ENCODE measurements around the gene PPP3CA.

PPP3CA gene

DNA sequence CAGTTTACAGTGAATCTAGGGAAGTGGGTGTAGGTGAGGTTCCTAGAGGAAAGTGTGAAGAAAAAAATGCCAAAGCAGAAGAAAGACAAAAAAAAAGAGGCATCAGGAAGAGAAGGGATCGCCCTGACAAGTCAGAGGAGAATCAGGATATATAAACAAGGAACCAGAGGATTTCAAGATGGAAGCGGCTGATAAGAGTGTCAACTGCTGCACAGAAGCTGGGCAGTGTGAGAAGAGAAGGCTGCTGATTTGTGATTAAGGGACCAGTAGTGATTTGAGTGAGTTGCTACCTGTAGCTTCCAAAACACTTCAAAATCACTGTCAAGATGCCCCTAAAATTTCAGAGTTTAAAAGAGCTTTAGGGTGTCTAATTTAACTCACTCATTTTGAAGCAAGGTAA is 258.2 kb downstream of the PPP3CA start:
- Histone ChIP-seq H4K5ac (ENCODE audit: low read length) (no peak overlapping the region), H3K18ac (ENCODE audit: low read length) (no peak overlapping the region), H3K9ac (ENCODE audit: low read length) (no peak overlapping the region), H2BK5ac (ENCODE audit: low read length) (no peak overlapping the region), H3K79me1 (ENCODE audit: low read length) (no peaks in the 10 kb centered on the region), H2AK5ac (ENCODE audit: low read length) (no peak overlapping the region), H4K8ac (ENCODE audit: low read depth, low read length) (peak overlapping the region; percentile 81), H3K27ac (ENCODE audit: low read depth, low read length) (no peak overlapping the region), H3K79me2 (ENCODE audit: control insufficient read depth, insufficient read depth, low read length) (no peaks in the 10 kb centered on the region), H3K56ac (ENCODE audit: low read length) (no peak overlapping the region), H3K36me3 (ENCODE audit: control insufficient read depth, insufficient read depth, low read length) (no peaks in the 10 kb centered on the region), H3K4me1 (ENCODE audit: control insufficient read depth, low read depth, low read length) (no peaks in the 10 kb centered on the region), H3K4me3 (ENCODE audit: low read length) (no peak overlapping the region), H3K23ac (ENCODE audit: low read length) (no peak overlapping the region), H2BK120ac (ENCODE audit: low read depth, low read length) (no peak overlapping the region), H3K4me2 (ENCODE audit: low read length) (no peak overlapping the region), H3K4ac (ENCODE audit: low read depth, low read length) (no peak overlapping the region), H2BK15ac (replicated peaks; ENCODE audit: low read depth) (no peak overlapping the region), H3K27me3 (ENCODE audit: insufficient read depth, low read length, poor library complexity) (no peaks in the 10 kb centered on the region)
- DNase-seq: no peak
- WGBS (ENCODE audit: extremely low coverage, insufficient coverage, low lambda C conversion rate): no CpG with 5 or more reads among the region's 2 CpGs

GRCh38 chr4:101086801-101087586 is 260.3 kb downstream of the PPP3CA start:
- no peaks in the 10 kb centered on the region for H3K4me1 ChIP-seq (ENCODE audit: control insufficient read depth, low read depth, low read length)
- no peak overlapping the region for H4K5ac ChIP-seq (ENCODE audit: low read length)
- H3K18ac ChIP-seq (ENCODE audit: low read length): no peak overlapping the region
- H3K36me3 ChIP-seq (ENCODE audit: control insufficient read depth, insufficient read depth, low read length): no peaks in the 10 kb centered on the region
- no peak overlapping the region for H2BK120ac ChIP-seq (ENCODE audit: low read depth, low read length)
- H3K56ac ChIP-seq (ENCODE audit: low read length): no peak overlapping the region
- H3K79me2 ChIP-seq (ENCODE audit: control insufficient read depth, insufficient read depth, low read length): no peaks in the 10 kb centered on the region
- H3K79me1 ChIP-seq (ENCODE audit: low read length): no peaks in the 10 kb centered on the region
- H2BK5ac ChIP-seq (ENCODE audit: low read length): no peak overlapping the region
- peak; percentile 82 for DNase-seq
- H3K4me3 ChIP-seq (ENCODE audit: low read length): no peak overlapping the region
- no peak overlapping the region for H3K27ac ChIP-seq (ENCODE audit: low read depth, low read length)
- H4K8ac ChIP-seq (ENCODE audit: low read depth, low read length): no peak overlapping the region
- H2AK5ac ChIP-seq (ENCODE audit: low read length): no peak overlapping the region
- H3K4ac ChIP-seq (ENCODE audit: low read depth, low read length): no peak overlapping the region
- no peak overlapping the region for H3K4me2 ChIP-seq (ENCODE audit: low read length)
- no peaks in the 10 kb centered on the region for H3K27me3 ChIP-seq (ENCODE audit: insufficient read depth, low read length, poor library complexity)
- no peak overlapping the region for H2BK15ac ChIP-seq (replicated peaks; ENCODE audit: low read depth)
- no peak overlapping the region for H3K9ac ChIP-seq (ENCODE audit: low read length)
- H3K23ac ChIP-seq (ENCODE audit: low read length): no peak overlapping the region
- WGBS (ENCODE audit: extremely low coverage, insufficient coverage, low lambda C conversion rate): no CpG with 5 or more reads among the region's 1 CpG

DNA sequence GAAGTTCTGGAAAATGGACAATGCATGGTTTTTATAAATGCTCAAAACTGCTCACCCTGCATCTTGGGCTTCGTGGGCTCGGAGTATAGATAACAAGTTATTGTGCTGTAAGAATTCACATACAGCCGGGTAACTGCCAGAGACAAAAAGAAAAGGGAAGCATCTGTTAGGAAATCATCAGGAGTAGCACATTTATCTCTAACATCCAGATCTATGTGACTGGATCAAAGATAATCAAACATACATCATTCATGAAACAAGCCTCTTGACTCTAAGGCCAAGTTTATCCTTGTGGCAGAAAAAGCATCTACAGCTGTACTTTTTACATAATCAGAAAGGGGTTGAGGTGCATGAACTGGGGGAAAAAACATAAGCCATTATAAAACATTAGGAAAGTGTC is 264.2 kb downstream of the PPP3CA start:
- Histone ChIP-seq H3K4me3 (ENCODE audit: low read length) (no peak overlapping the region), H2BK5ac (ENCODE audit: low read length) (no peak overlapping the region), H3K4ac (ENCODE audit: low read depth, low read length) (no peak overlapping the region), H3K36me3 (ENCODE audit: control insufficient read depth, insufficient read depth, low read length) (no peaks in the 10 kb centered on the region), H3K79me1 (ENCODE audit: low read length) (no peaks in the 10 kb centered on the region), H2BK120ac (ENCODE audit: low read depth, low read length) (no peak overlapping the region), H3K23ac (ENCODE audit: low read length) (no peak overlapping the region), H4K8ac (ENCODE audit: low read depth, low read length) (no peak overlapping the region), H3K9ac (ENCODE audit: low read length) (no peak overlapping the region), H4K5ac (ENCODE audit: low read length) (no peak overlapping the region), H2BK15ac (replicated peaks; ENCODE audit: low read depth) (no peak overlapping the region), H3K56ac (ENCODE audit: low read length) (no peak overlapping the region), H2AK5ac (ENCODE audit: low read length) (no peak overlapping the region), H3K27me3 (ENCODE audit: insufficient read depth, low read length, poor library complexity) (no peaks in the 10 kb centered on the region), H3K27ac (ENCODE audit: low read depth, low read length) (no peak overlapping the region), H3K4me1 (ENCODE audit: control insufficient read depth, low read depth, low read length) (no peaks in the 10 kb centered on the region), H3K4me2 (ENCODE audit: low read length) (no peak overlapping the region), H3K18ac (ENCODE audit: low read length) (no peak overlapping the region), H3K79me2 (ENCODE audit: control insufficient read depth, insufficient read depth, low read length) (no peaks in the 10 kb centered on the region)
- no peak for DNase-seq
- WGBS (ENCODE audit: extremely low coverage, insufficient coverage, low lambda C conversion rate): no CpG with 5 or more reads among the region's 3 CpGs

DNA sequence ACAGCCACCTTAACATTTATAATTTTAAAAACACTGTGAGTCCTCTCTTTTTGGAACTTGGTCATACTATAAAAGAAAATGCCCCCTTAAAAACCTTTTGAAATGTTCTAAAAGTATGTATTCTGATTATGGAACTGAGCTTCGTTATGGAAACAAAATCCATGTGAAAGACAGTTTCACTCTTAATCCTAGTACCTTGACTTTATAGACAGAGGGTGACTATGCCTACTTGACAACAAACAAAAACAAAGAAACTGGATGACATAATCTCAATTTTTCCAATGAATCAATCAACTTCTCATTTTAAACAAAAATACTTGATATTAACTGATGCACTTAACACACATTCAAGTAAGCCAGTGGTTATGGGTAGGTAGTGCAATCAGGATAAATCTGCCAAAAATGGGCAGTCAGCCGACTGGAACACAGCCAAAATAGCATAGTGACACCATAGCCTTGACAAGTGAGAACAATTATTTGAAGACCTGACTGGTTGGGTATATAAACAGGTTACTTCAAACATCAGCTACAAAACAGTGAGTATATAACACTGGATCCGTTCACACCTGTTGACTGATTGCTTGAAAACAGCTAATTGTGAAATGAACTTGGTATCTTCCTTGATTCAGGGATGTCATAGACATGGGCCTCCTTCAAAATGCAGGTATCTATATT is 265.5 kb downstream of the PPP3CA start:
- no peak overlapping the region for H2BK120ac ChIP-seq (ENCODE audit: low read depth, low read length)
- no peak overlapping the region for H3K18ac ChIP-seq (ENCODE audit: low read length)
- no peaks in the 10 kb centered on the region for H3K36me3 ChIP-seq (ENCODE audit: control insufficient read depth, insufficient read depth, low read length)
- no peaks in the 10 kb centered on the region for H3K27me3 ChIP-seq (ENCODE audit: insufficient read depth, low read length, poor library complexity)
- WGBS (ENCODE audit: extremely low coverage, insufficient coverage, low lambda C conversion rate): no CpG with 5 or more reads among the region's 3 CpGs
- no peak overlapping the region for H3K9ac ChIP-seq (ENCODE audit: low read length)
- H3K4ac ChIP-seq (ENCODE audit: low read depth, low read length): no peak overlapping the region
- no peak overlapping the region for H2BK5ac ChIP-seq (ENCODE audit: low read length)
- no peak overlapping the region for H4K8ac ChIP-seq (ENCODE audit: low read depth, low read length)
- no peaks in the 10 kb centered on the region for H3K79me2 ChIP-seq (ENCODE audit: control insufficient read depth, insufficient read depth, low read length)
- no peaks in the 10 kb centered on the region for H3K4me1 ChIP-seq (ENCODE audit: control insufficient read depth, low read depth, low read length)
- H4K5ac ChIP-seq (ENCODE audit: low read length): no peak overlapping the region
- no peak overlapping the region for H2BK15ac ChIP-seq (replicated peaks; ENCODE audit: low read depth)
- no peak overlapping the region for H3K4me3 ChIP-seq (ENCODE audit: low read length)
- H3K23ac ChIP-seq (ENCODE audit: low read length): no peak overlapping the region
- H2AK5ac ChIP-seq (ENCODE audit: low read length): no peak overlapping the region
- H3K27ac ChIP-seq (ENCODE audit: low read depth, low read length): no peak overlapping the region
- no peaks in the 10 kb centered on the region for H3K79me1 ChIP-seq (ENCODE audit: low read length)
- DNase-seq: no peak
- no peak overlapping the region for H3K56ac ChIP-seq (ENCODE audit: low read length)
- no peak overlapping the region for H3K4me2 ChIP-seq (ENCODE audit: low read length)

GRCh38 chr4:101081166-101081565 is 266.2 kb downstream of the PPP3CA start:
- no peak overlapping the region for H3K4me3 ChIP-seq (ENCODE audit: low read length)
- H3K18ac ChIP-seq (ENCODE audit: low read length): no peak overlapping the region
- H2BK15ac ChIP-seq (replicated peaks; ENCODE audit: low read depth): no peak overlapping the region
- no peak overlapping the region for H3K4me2 ChIP-seq (ENCODE audit: low read length)
- no peak overlapping the region for H4K5ac ChIP-seq (ENCODE audit: low read length)
- no peaks in the 10 kb centered on the region for H3K36me3 ChIP-seq (ENCODE audit: control insufficient read depth, insufficient read depth, low read length)
- no peaks in the 10 kb centered on the region for H3K79me1 ChIP-seq (ENCODE audit: low read length)
- H3K9ac ChIP-seq (ENCODE audit: low read length): no peak overlapping the region
- H3K23ac ChIP-seq (ENCODE audit: low read length): no peak overlapping the region
- H2AK5ac ChIP-seq (ENCODE audit: low read length): no peak overlapping the region
- no peaks in the 10 kb centered on the region for H3K4me1 ChIP-seq (ENCODE audit: control insufficient read depth, low read depth, low read length)
- H3K4ac ChIP-seq (ENCODE audit: low read depth, low read length): no peak overlapping the region
- no peaks in the 10 kb centered on the region for H3K27me3 ChIP-seq (ENCODE audit: insufficient read depth, low read length, poor library complexity)
- no peak overlapping the region for H3K56ac ChIP-seq (ENCODE audit: low read length)
- no peaks in the 10 kb centered on the region for H3K79me2 ChIP-seq (ENCODE audit: control insufficient read depth, insufficient read depth, low read length)
- no peak for DNase-seq
- no peak overlapping the region for H3K27ac ChIP-seq (ENCODE audit: low read depth, low read length)
- no peak overlapping the region for H2BK120ac ChIP-seq (ENCODE audit: low read depth, low read length)
- H4K8ac ChIP-seq (ENCODE audit: low read depth, low read length): no peak overlapping the region
- H2BK5ac ChIP-seq (ENCODE audit: low read length): no peak overlapping the region
